ENCODE measurements around the gene KCNK1.

Gene KCNK1

DNA sequence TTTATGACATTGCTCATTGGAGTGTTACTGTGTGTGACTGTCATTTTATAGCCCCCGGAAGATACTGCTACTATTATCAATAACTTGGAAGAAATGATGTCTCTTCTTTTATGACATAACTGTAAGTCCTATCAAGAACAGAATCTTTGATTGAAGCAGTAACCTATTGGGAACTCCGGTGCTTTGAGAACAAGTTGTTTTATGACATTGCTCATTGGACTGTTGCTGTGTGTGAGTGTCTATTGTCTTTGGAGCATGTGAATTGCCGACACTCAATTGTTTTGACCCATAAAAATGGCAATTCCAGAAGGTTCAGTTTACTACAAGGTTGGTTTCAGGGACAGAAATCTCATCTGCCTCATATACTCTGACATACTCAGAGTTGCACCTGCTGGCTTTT is 8.0 kb downstream of the KCNK1 start:
- Histone ChIP-seq H3K79me2 (ENCODE audit: insufficient read depth, low read length) (no peaks in the 10 kb centered on the region), H4K20me1 (ENCODE audit: insufficient read depth, low read length) (no peaks in the 10 kb centered on the region), H3K36me3 (ENCODE audit: insufficient read depth, low read length) (no peaks in the 10 kb centered on the region), H3K4me2 (ENCODE audit: insufficient read depth, low read length) (no peak overlapping the region), H3K9me3 (ENCODE audit: insufficient read depth, low read length, severe bottlenecking) (no peaks in the 10 kb centered on the region), H3K27me3 (ENCODE audit: insufficient read depth, low read length, poor library complexity) (peaks cover 13% of the 10 kb centered on the region), H2AFZ (ENCODE audit: low read depth, low read length) (no peak overlapping the region), H3K9ac (ENCODE audit: low read depth, low read length) (no peak overlapping the region), H3K4me1 (ENCODE audit: insufficient read depth, low read length) (no peaks in the 10 kb centered on the region), H3K4me3 (ENCODE audit: low read depth in 1 of 2, low read length in 2 of 2) (no peak overlapping the region), H3K27ac (ENCODE audit: low read length) (no peak overlapping the region)
- ATAC-seq (ENCODE audit: insufficient read depth, low read depth), result no peak
- DNase-seq, result no peak
- TF ChIP-seq, protein P1, sequence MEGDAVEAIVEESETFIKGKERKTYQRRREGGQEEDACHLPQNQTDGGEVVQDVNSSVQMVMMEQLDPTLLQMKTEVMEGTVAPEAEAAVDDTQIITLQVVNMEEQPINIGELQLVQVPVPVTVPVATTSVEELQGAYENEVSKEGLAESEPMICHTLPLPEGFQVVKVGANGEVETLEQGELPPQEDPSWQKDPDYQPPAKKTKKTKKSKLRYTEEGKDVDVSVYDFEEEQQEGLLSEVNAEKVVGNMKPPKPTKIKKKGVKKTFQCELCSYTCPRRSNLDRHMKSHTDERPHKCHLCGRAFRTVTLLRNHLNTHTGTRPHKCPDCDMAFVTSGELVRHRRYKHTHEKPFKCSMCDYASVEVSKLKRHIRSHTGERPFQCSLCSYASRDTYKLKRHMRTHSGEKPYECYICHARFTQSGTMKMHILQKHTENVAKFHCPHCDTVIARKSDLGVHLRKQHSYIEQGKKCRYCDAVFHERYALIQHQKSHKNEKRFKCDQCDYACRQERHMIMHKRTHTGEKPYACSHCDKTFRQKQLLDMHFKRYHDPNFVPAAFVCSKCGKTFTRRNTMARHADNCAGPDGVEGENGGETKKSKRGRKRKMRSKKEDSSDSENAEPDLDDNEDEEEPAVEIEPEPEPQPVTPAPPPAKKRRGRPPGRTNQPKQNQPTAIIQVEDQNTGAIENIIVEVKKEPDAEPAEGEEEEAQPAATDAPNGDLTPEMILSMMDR (IDR thresholded peaks at IDR 0.05; ENCODE audit: borderline replicate concordance, extremely low read depth, low read length, poor library complexity, severe bottlenecking), result no peak
- TF ChIP-seq EZH2 (IDR thresholded peaks at IDR 0.05; ENCODE audit: borderline replicate concordance, low read depth, low read length, severe bottlenecking), result no peak

DNA sequence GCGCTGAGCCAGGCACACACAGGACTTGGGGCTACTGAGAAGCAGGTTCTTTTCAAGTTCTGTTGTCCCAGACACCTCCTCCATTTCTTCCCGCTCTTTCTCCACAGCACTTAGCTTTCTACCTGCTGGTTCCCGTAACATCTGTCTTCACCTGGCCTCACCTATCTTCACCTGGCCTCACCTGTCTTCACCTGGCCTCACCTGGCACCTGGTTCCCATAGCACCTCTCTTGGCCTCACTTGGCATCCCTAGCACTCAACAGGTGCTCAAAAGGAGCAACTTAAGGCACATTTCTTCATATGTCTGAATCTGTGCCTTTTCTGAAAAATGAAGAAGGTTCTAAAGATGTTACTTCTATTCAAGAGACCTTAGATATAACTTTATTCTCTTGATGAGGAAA is 10.4 kb downstream of the KCNK1 start:
- no peak overlapping the region for H3K4me2 ChIP-seq (ENCODE audit: insufficient read depth, low read length)
- no peaks in the 10 kb centered on the region for H4K20me1 ChIP-seq (ENCODE audit: insufficient read depth, low read length)
- H3K27ac ChIP-seq (ENCODE audit: low read length), result no peak overlapping the region
- no peak for TF ChIP-seq EZH2 (IDR thresholded peaks at IDR 0.05; ENCODE audit: borderline replicate concordance, low read depth, low read length, severe bottlenecking)
- TF ChIP-seq, protein P1 (IDR thresholded peaks at IDR 0.05; ENCODE audit: borderline replicate concordance, extremely low read depth, low read length, poor library complexity, severe bottlenecking), result no peak
- H3K27me3 ChIP-seq (ENCODE audit: insufficient read depth, low read length, poor library complexity), result peaks cover 17% of the 10 kb centered on the region
- H2AFZ ChIP-seq (ENCODE audit: low read depth, low read length), result no peak overlapping the region
- ATAC-seq (ENCODE audit: insufficient read depth, low read depth) (no peak), DNase-seq (no peak)
- no peaks in the 10 kb centered on the region for H3K79me2 ChIP-seq (ENCODE audit: insufficient read depth, low read length)
- H3K9ac ChIP-seq (ENCODE audit: low read depth, low read length), result no peak overlapping the region
- H3K4me3 ChIP-seq (ENCODE audit: low read depth in 1 of 2, low read length in 2 of 2), result no peak overlapping the region
- H3K9me3 ChIP-seq (ENCODE audit: insufficient read depth, low read length, severe bottlenecking), result no peaks in the 10 kb centered on the region
- H3K4me1 ChIP-seq (ENCODE audit: insufficient read depth, low read length), result no peaks in the 10 kb centered on the region
- H3K36me3 ChIP-seq (ENCODE audit: insufficient read depth, low read length), result no peaks in the 10 kb centered on the region

DNA sequence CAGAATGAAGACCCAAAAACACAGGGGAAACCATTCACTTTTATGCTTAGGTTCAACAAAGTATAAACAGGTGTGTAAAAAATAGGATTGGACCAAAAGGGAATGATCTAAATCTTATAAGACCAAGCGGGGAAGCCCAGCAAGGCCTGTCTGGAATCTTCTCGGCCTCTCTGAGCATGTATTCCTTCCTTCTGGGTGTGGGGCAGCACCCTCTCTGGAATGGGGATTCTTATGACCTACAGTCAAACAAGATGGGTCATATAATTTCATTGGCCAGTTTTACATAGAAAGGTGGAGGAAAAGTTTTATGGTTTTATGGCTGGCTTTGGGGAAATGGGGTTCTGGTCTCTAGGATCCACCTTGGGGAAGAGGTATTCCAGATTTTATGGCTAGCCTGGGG is 11.2 kb downstream of the KCNK1 start:
- Histone ChIP-seq H2AFZ (ENCODE audit: low read depth, low read length) (no peak overlapping the region), H3K27ac (ENCODE audit: low read length) (no peak overlapping the region), H3K4me3 (ENCODE audit: low read depth in 1 of 2, low read length in 2 of 2) (no peak overlapping the region), H3K9me3 (ENCODE audit: insufficient read depth, low read length, severe bottlenecking) (no peaks in the 10 kb centered on the region), H3K4me1 (ENCODE audit: insufficient read depth, low read length) (no peaks in the 10 kb centered on the region), H3K9ac (ENCODE audit: low read depth, low read length) (no peak overlapping the region), H4K20me1 (ENCODE audit: insufficient read depth, low read length) (no peaks in the 10 kb centered on the region), H3K4me2 (ENCODE audit: insufficient read depth, low read length) (no peak overlapping the region), H3K27me3 (ENCODE audit: insufficient read depth, low read length, poor library complexity) (peaks cover 21% of the 10 kb centered on the region), H3K79me2 (ENCODE audit: insufficient read depth, low read length) (no peaks in the 10 kb centered on the region), H3K36me3 (ENCODE audit: insufficient read depth, low read length) (no peaks in the 10 kb centered on the region)
- TF ChIP-seq EZH2 (IDR thresholded peaks at IDR 0.05; ENCODE audit: borderline replicate concordance, low read depth, low read length, severe bottlenecking), result no peak
- TF ChIP-seq, protein P1 (IDR thresholded peaks at IDR 0.05; ENCODE audit: borderline replicate concordance, extremely low read depth, low read length, poor library complexity, severe bottlenecking), result no peak
- ATAC-seq (ENCODE audit: insufficient read depth, low read depth) (no peak), DNase-seq (no peak)

DNA sequence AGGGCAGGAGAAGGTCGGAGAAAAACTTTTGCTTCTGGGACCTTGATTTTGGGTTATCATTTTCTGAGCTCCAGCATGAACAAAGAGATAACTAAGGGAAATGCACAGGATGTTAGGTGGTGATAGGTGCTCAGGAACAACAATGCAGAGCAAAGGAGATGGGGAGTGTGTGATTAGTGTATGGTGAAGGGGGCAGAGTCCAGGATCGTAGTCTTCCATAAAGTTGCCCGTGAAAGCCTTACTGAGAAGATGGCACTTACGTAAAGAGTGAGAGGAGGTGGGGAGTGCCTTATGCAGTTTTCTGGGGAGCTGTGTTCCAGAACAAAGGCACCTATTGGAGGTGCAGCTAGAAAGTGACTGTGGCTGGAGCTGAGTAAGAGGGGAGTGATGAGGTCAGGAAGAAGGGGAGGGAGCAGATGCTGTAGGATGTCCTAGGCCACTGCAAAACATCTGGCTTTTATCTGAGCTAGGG is 11.6 kb downstream of the KCNK1 start:
- no peak overlapping the region for H3K4me3 ChIP-seq (ENCODE audit: low read depth in 1 of 2, low read length in 2 of 2)
- no peaks in the 10 kb centered on the region for H3K4me1 ChIP-seq (ENCODE audit: insufficient read depth, low read length)
- ATAC-seq (ENCODE audit: insufficient read depth, low read depth) (no peak), DNase-seq (no peak)
- no peaks in the 10 kb centered on the region for H3K79me2 ChIP-seq (ENCODE audit: insufficient read depth, low read length)
- TF ChIP-seq, protein P1 (IDR thresholded peaks at IDR 0.05; ENCODE audit: borderline replicate concordance, extremely low read depth, low read length, poor library complexity, severe bottlenecking), result no peak
- TF ChIP-seq EZH2 (IDR thresholded peaks at IDR 0.05; ENCODE audit: borderline replicate concordance, low read depth, low read length, severe bottlenecking), result no peak
- H2AFZ ChIP-seq (ENCODE audit: low read depth, low read length), result no peak overlapping the region
- no peaks in the 10 kb centered on the region for H3K9me3 ChIP-seq (ENCODE audit: insufficient read depth, low read length, severe bottlenecking)
- H3K4me2 ChIP-seq (ENCODE audit: insufficient read depth, low read length), result no peak overlapping the region
- H3K9ac ChIP-seq (ENCODE audit: low read depth, low read length), result no peak overlapping the region
- no peaks in the 10 kb centered on the region for H3K36me3 ChIP-seq (ENCODE audit: insufficient read depth, low read length)
- no peaks in the 10 kb centered on the region for H4K20me1 ChIP-seq (ENCODE audit: insufficient read depth, low read length)
- no peak overlapping the region for H3K27ac ChIP-seq (ENCODE audit: low read length)
- H3K27me3 ChIP-seq (ENCODE audit: insufficient read depth, low read length, poor library complexity), result peaks cover 21% of the 10 kb centered on the region

Measured in DND-41 (cell line).